GM11168 (cell line): ENCODE measurements around the gene CAMK4.

Source experiments
- in situ Hi-C: fragments of 300-500 bp; cut with MboI; formaldehyde crosslinking; loops from one replicate; pipeline ENCODE4 v1.12.0; 2022; ENCODE audit warnings: low sequenced_read_pairs; ENCODE audit not compliant: unreplicated experiment

The CAMK4 gene

DNA sequence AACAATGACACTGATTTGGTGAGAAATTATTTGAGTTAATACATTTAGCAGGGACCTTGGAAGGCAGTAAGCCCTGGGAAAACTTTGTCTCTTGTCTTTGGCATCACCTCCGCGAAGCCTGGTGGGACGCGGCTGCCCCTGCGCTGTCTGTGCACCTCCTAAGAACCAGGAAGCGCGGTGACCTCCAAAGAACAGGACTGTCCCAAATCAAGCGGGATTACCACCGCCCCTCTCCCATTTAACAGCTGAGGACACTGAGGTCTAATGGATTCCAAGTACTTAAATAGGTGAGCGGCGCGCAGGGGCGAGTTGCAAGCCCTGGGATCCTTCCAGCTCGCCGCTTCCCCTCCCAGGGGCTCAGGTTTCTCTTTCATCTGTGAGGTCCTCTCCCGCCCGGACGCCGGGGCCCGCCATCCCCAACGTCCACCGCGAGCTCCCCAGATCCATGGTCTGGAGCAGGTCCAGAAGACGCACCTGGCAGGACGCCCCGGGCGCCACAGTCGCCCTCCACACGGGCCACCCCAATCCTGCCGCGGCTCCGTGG is 287.7 kb downstream of the CAMK4 start:
- in situ Hi-C loops: no loop called here

GRCh38 chr5:111512375-111513130 is 288.4 kb downstream of the CAMK4 start, which contains the start of gene STARD4:
TSS of gene STARD4 (minus strand) at chr5:111512535. CDS start at chr5:111507433, 5,102 bp downstream.
- in situ Hi-C loops: no loop called here

DNA sequence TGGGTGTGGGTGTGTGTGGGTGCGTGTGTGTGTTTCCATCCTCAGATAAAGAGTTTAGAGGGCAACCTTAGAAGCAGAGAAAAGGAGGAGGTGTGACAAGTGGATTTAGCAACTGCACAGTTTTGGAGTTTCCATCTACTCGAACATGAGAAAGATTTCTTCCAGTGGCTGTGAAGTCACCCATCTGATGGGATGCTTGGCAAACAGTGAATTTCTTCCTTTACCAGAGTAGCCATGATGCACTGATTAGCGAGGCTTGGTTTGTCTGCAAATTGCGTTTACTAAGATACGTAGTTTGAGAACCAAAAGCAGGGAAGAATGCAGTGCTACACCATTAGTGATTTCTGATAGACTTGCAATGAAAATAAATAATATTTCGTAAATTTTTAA is 288.9 kb downstream of the CAMK4 start:
- in situ Hi-C loops: no loop called here

DNA sequence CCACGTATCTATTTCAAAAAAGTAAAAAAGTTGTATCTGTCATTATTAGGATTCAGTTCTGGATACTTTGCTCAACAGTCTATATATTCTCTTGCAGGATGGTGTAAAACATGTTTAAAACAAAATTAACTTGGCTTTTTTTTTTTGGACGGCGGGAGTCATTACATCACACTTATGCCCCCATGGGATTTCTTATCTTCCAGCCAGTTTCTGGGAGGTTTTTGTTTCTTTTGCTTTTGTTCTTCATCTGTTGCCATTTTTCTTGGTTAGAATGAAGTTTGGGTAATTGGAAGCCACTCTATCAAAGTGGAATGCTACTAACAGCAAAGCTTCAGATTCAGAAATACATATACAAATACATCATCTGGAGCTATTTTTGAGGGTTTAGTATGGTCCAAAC is 289.9 kb downstream of the CAMK4 start:
- in situ Hi-C loops: no loop called here

GRCh38 chr5:111517853-111518501 is 293.8 kb downstream of the CAMK4 start:
- in situ Hi-C loops: no loop called here

DNA sequence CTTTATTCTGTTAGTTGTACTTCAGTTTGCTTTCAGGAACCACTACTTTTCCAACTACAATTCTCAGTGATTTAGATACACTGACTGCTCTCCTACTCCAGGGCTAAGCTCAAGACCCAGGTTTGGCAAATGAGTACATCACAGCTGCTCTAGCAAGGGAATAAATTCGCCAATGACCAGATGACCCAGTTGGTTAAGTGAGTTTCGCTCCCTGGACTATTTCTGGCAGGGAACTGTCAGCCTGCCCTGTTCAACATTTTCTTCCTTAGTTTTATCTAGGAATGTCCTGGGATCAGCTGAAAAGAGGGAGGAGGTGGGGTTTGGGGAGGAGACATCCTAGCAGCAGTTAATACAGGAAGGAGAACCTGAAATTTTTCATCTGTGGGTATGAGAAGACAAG is 294.6 kb downstream of the CAMK4 start:
- in situ Hi-C loops: no loop called here

- in situ Hi-C loops: no loop called here
Measured at GRCh38 chr5:111520908-111521307, 296.7 kb downstream of the CAMK4 start.

- in situ Hi-C loops: no loop called here
Measured at GRCh38 chr5:111528056-111528455, 303.9 kb downstream of the CAMK4 start.

DNA sequence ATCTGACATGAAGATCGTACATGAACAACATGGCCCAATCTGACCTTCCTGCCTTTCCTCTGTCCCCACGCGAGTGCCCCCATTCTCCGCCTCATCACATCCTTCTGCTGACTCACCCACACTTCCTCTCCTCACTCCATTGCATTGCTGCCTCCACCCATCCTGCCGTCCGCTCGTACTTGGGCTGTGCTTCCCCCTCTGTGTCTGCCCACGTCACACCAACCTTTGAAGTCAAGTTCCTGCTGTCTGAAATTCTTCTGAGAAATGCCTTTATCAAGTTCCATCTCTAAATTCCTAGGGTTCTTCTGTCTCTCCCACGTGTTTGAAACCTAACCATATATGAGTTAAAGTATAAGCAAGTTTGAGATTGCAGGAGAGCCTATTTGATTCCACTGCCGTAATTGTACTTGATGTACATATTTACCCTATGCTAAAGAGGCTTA is 306.1 kb downstream of the CAMK4 start:
- in situ Hi-C loops: no loop called here

- in situ Hi-C loops: no loop called here
Measured at GRCh38 chr5:111532886-111533582, 308.9 kb downstream of the CAMK4 start.

- in situ Hi-C loops: no loop called here
Measured at GRCh38 chr5:111535879-111536549, 311.8 kb downstream of the CAMK4 start.

DNA sequence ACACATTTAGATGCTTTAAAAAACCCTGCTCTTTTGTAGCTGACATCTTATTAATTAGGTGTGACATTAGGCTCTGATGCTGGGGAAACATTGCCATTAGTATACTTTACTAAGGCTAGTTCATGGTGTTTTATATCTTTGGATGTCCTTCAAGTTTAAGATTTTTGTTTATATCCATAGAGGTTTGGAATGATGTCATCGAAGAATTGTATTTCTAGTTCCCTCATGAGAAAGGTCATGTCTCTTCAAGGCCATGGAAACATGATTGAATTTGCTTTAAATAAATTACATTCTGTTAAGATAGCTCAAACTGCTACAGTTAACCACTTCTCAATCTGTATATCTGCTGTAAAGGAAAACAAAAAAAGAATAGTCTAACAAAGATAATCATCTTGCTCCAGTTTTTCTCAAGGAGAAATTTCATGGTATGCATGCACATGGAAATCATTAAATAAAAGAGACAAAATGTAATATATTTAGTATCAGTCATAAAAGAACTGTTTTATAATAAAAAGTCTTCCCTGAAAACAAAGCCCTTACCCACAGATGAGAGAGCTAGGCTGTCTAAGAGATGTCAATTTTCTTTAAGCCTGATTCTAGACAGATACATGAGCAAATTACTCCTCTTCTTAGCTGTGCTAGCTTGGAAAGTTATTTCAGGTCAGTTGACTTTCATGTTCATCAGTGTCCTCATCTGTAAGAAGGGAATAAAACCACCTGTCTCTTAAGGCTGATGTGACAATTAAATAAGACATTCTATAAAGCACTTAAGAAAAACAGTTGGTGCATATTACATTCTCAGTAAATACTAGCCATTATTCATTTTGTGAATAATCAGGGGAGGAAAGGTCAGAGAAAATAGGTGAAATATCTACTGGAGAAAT is 313.2 kb downstream of the CAMK4 start:
- in situ Hi-C loops: no loop called here
